Smooth muscle cell (in vitro differentiated cells): ENCODE results near the gene POMT2. TPM values are rescaled to one million over a fixed set of nuclear protein-coding genes. Genes with fewer than 3 reads are reported as not detected.

Experiments
- DNase-seq: peaks from one replicate; lab custom pipeline; 2025; ENCODE audit not compliant: unreplicated experiment; lab: John Stamatoyannopoulos, UW
- H2AFZ ChIP-seq: fragments of 200-600 bp; sonication (generic); 2 replicates; pipeline ENCODE4 v1.6.0; 2016; ENCODE audit warnings: antibody characterized with exemption, low read depth, mild to moderate bottlenecking
- H3F3A ChIP-seq: fragments of 200-600 bp; sonication (generic); 2 replicates; pipeline ENCODE4 v1.6.0; 2017; ENCODE audit warnings: antibody characterized with exemption, low read depth
- H3K27ac ChIP-seq: fragments of 200-600 bp; sonication (generic); 2 replicates; pipeline ENCODE4 v1.5.1; 2016; ENCODE audit warnings: low read depth, mild to moderate bottlenecking
- H3K27me3 ChIP-seq: fragments of 200-600 bp; sonication (generic); 2 replicates; pipeline ENCODE4 v1.6.1; 2016; ENCODE audit warnings: low read depth, mild to moderate bottlenecking
- H3K36me3 ChIP-seq: fragments of 200-600 bp; sonication (generic); 2 replicates; pipeline ENCODE4 v1.5.1; 2016; ENCODE audit warnings: low read depth
- H3K4me1 ChIP-seq: fragments of 200-600 bp; sonication (generic); 2 replicates; pipeline ENCODE4 v1.5.1; 2016; ENCODE audit warnings: low read depth
- H3K4me2 ChIP-seq: fragments of 200-600 bp; sonication (generic); 2 replicates; pipeline ENCODE4 v1.6.0; 2016; ENCODE audit warnings: mild to moderate bottlenecking
- H3K4me3 ChIP-seq: fragments of 200-600 bp; sonication (generic); 2 replicates; pipeline ENCODE4 v1.5.1; 2016; ENCODE audit warnings: mild to moderate bottlenecking
- H3K79me2 ChIP-seq: fragments of 200-600 bp; sonication (generic); 2 replicates; pipeline ENCODE4 v1.6.0; 2016; ENCODE audit warnings: low read depth, mild to moderate bottlenecking
- H3K9ac ChIP-seq: fragments of 200-600 bp; sonication (generic); 2 replicates; pipeline ENCODE4 v1.6.0; 2016; ENCODE audit warnings: low read depth
- H3K9me3 ChIP-seq: fragments of 200-600 bp; sonication (generic); replicated peaks from 2 replicates; pipeline ENCODE4 v1.5.1; 2016; ENCODE audit warnings: low read depth
- H4K20me1 ChIP-seq: fragments of 200-600 bp; sonication (generic); 2 replicates; pipeline ENCODE4 v1.6.0; 2016; ENCODE audit warnings: low read depth
- WGBS: methylation state at CpG from one replicate; pipeline ENCODE4 v1.1.7; 2016; ENCODE audit warnings: low lambda C conversion rate; 5-methylcytosine and 5-hydroxymethylcytosine counted together
- polyA plus RNA-seq: library from polyadenylated mRNA; unstranded; fragments of >200 nt; fragmentation: Nextera tagmentation; extraction: Ambion mirVana; gene quantifications from 2 replicates; pipeline ENCODE4 v1.2.1, GENCODE V29; 2016
- total RNA-seq: library from RNA; depleted of rRNA; stranded (reverse); fragments of >200 nt; gene quantifications from 2 replicates; pipeline ENCODE4 v1.2.3, GENCODE V29; 2014
- TF ChIP-seq, protein P1 (sequence below): fragments of 200-600 bp; sonication (generic); IDR thresholded peaks from 2 replicates; pipeline ENCODE4 v1.5.1; 2017; ENCODE audit warnings: borderline replicate concordance, mild to moderate bottlenecking, antibody characterized with exemption; ENCODE audit not compliant: insufficient read depth, poor library complexity, severe bottlenecking

POMT2 gene
- total and polyA plus RNA-seq, 2 experiments from 2014 or later, result 15.9 to 39.8 TPM

- H3F3A ChIP-seq, result no peaks in the 10 kb centered on the region
- H3K4me2 ChIP-seq, result no peak overlapping the region
- WGBS, result 80% methylated on average over 8 of the region's 8 CpGs
- no peaks in the 10 kb centered on the region for H3K79me2 ChIP-seq
- no peak for DNase-seq
- no peaks in the 10 kb centered on the region for H4K20me1 ChIP-seq
- no peak overlapping the region for H3K4me3 ChIP-seq
- H3K27me3 ChIP-seq, result peaks cover 25% of the 10 kb centered on the region
- H3K9me3 ChIP-seq, result no peaks in the 10 kb centered on the region
- no peaks in the 10 kb centered on the region for H3K36me3 ChIP-seq
- H3K4me1 ChIP-seq, result no peaks in the 10 kb centered on the region
- no peak overlapping the region for H2AFZ ChIP-seq
- TF ChIP-seq, protein P1, sequence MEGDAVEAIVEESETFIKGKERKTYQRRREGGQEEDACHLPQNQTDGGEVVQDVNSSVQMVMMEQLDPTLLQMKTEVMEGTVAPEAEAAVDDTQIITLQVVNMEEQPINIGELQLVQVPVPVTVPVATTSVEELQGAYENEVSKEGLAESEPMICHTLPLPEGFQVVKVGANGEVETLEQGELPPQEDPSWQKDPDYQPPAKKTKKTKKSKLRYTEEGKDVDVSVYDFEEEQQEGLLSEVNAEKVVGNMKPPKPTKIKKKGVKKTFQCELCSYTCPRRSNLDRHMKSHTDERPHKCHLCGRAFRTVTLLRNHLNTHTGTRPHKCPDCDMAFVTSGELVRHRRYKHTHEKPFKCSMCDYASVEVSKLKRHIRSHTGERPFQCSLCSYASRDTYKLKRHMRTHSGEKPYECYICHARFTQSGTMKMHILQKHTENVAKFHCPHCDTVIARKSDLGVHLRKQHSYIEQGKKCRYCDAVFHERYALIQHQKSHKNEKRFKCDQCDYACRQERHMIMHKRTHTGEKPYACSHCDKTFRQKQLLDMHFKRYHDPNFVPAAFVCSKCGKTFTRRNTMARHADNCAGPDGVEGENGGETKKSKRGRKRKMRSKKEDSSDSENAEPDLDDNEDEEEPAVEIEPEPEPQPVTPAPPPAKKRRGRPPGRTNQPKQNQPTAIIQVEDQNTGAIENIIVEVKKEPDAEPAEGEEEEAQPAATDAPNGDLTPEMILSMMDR, result no peak
- no peak overlapping the region for H3K9ac ChIP-seq
- no peak overlapping the region for H3K27ac ChIP-seq
These were observed 45.1 kb downstream of the POMT2 start for GRCh38 chr14:77275601-77276017.

DNA sequence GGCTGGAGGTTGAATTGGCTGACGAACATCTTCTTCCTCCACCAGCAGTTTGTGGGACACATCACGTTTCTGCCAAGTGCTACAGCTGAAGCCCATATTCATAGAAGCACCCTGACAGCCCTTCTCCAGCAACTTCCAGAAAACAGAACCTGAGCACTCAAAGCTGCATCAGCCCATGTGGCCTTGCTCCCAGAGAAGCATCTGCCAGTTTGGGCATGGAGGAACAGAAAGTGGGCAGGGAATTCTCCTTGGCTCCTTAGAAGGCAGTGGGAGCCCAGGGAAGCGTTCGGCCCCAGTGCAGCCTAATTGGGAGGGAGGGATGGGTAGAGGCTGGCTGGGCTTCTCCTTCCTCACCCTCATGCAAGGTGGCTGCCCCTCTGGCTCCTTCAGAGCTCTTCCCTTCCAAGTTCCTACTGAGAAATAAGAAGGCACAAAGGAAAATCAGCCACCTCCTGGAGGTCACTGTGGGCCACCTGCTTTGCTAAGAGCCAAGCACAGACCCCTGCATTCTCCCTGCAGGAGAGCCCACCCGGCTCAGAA, 45.6 kb downstream of the POMT2 start:
- Histone ChIP-seq H3K9ac (no peak overlapping the region), H3K27me3 (peaks cover 30% of the 10 kb centered on the region), H3K79me2 (no peaks in the 10 kb centered on the region), H3K4me1 (no peaks in the 10 kb centered on the region), H3K36me3 (no peaks in the 10 kb centered on the region), H3K4me3 (no peak overlapping the region), H3K27ac (no peak overlapping the region), H3K4me2 (no peak overlapping the region), H3K9me3 (no peaks in the 10 kb centered on the region), H2AFZ (no peak overlapping the region), H3F3A (no peaks in the 10 kb centered on the region), H4K20me1 (no peaks in the 10 kb centered on the region)
- DNase-seq, result no peak
- 90% methylated on average over 5 of the region's 5 CpGs for WGBS
- TF ChIP-seq, protein P1, result no peak

GRCh38 chr14:77273796-77274195, 46.9 kb downstream of the POMT2 start:
- DNase-seq, result no peak
- Histone ChIP-seq H2AFZ (no peak overlapping the region), H4K20me1 (no peaks in the 10 kb centered on the region), H3K36me3 (no peaks in the 10 kb centered on the region), H3K9me3 (no peaks in the 10 kb centered on the region), H3K9ac (no peak overlapping the region), H3F3A (no peaks in the 10 kb centered on the region), H3K27ac (no peak overlapping the region), H3K79me2 (no peaks in the 10 kb centered on the region), H3K4me1 (no peaks in the 10 kb centered on the region), H3K27me3 (peaks cover 42% of the 10 kb centered on the region), H3K4me2 (no peak overlapping the region), H3K4me3 (no peak overlapping the region)
- TF ChIP-seq, protein P1, result no peak
- WGBS, result 87% methylated on average over 4 of the region's 4 CpGs

DNA sequence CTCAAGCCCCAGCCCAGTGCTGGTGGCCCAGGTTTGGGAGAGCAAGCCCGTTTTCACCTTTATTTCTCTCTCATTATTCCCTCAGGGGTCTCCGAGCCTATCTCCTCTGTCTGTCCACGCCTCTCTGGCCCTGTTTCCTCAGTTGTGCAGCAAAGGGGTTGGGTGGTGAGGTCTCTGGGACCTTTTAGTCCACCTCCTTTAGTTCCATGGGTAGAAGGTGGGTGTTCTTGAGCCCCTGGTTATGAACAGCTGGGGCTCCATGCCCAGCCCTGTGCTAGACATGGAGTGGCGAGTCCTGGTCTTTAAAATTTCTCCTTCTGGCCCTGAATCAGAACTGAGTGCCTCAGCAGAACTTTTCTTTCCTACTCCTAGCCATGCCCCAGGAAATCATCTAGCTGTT, 48.4 kb downstream of the POMT2 start:
- no peaks in the 10 kb centered on the region for H4K20me1 ChIP-seq
- no peaks in the 10 kb centered on the region for H3F3A ChIP-seq
- WGBS, result 88% methylated on average over 4 of the region's 4 CpGs
- H3K36me3 ChIP-seq, result no peaks in the 10 kb centered on the region
- H3K4me3 ChIP-seq, result no peak overlapping the region
- H2AFZ ChIP-seq, result no peak overlapping the region
- no peak for DNase-seq
- H3K79me2 ChIP-seq, result no peaks in the 10 kb centered on the region
- no peak overlapping the region for H3K4me2 ChIP-seq
- H3K9ac ChIP-seq, result no peak overlapping the region
- TF ChIP-seq, protein P1, result no peak
- no peaks in the 10 kb centered on the region for H3K4me1 ChIP-seq
- peaks cover 53% of the 10 kb centered on the region for H3K27me3 ChIP-seq
- no peak overlapping the region for H3K27ac ChIP-seq
- H3K9me3 ChIP-seq, result no peaks in the 10 kb centered on the region
